GM12892 (cell line): ENCODE measurements around the gene PCGF3.

Experiments
- DNase-seq: peaks from one replicate; pipeline ENCODE4 v3.0.0; 2011; ENCODE audit not compliant: insufficient read length
- FAIRE-seq: peaks from 2 replicates; lab custom pipeline; 2011; peaks lifted over from hg19 to GRCh38; lab: Jason Lieb, UNC
- POLR2A ChIP-seq: IDR thresholded peaks from 2 replicates; pipeline ENCODE4 v1.6.1; 2011; ENCODE audit warnings: low read depth, low read length, control low read depth
- POLR2AphosphoS5 ChIP-seq: IDR thresholded peaks from 2 replicates; pipeline ENCODE4 v1.6.1; 2011; ENCODE audit warnings: low read depth, low read length, control low read depth
- TAF1 ChIP-seq: IDR thresholded peaks from 2 replicates; pipeline ENCODE4 v1.6.1; 2011; ENCODE audit warnings: low read depth, mild to moderate bottlenecking, control low read depth, low read length, borderline replicate concordance

PCGF3 gene

GRCh38 chr4:761086-761485, 55.5 kb downstream of the PCGF3 start:
- no peak for TF ChIP-seq POLR2A
- TF ChIP-seq POLR2AphosphoS5: no peak
- TF ChIP-seq TAF1: no peak
- DNase-seq (no peak), FAIRE-seq (no peak)

GRCh38 chr4:761739-762138, 56.1 kb downstream of the PCGF3 start:
- DNase-seq: no peak
- TF ChIP-seq POLR2AphosphoS5 (no peak), POLR2A (no peak), TAF1 (no peak)
- no peak for FAIRE-seq

- FAIRE-seq (no peak), DNase-seq (no peak)
- TF ChIP-seq POLR2AphosphoS5 (no peak), POLR2A (no peak), TAF1 (no peak)
Measured at GRCh38 chr4:762211-763190, 56.9 kb downstream of the PCGF3 start.

- FAIRE-seq (no peak), DNase-seq (no peak)
- TF ChIP-seq POLR2AphosphoS5 (no peak), POLR2A (no peak), TAF1 (no peak)
Measured at GRCh38 chr4:763191-763810, 57.7 kb downstream of the PCGF3 start.

DNA sequence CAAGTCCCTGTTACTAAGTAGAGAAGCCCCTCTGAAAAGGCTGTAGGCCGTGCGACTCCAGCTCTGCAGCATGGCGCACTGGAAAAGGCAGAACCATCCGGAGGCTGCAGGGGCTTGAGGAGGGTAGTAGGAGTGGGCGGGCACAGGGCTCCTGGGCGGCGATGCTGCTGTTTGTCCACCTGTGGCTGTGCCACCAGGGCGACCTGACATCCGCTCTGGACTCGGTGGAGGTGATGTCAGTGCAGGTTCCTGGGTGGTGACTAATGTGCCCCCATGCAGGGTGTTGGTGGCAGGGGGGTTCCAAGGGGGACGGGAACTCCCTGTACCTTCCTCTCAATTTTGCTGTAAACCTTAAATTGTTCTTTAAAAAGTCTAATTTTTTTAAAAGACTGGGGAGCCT, 58.3 kb downstream of the PCGF3 start:
- FAIRE-seq (no peak), DNase-seq (no peak)
- TF ChIP-seq POLR2A: no peak
- no peak for TF ChIP-seq TAF1
- TF ChIP-seq POLR2AphosphoS5: no peak

GRCh38 chr4:764405-765169, 59.0 kb downstream of the PCGF3 start:
- no peak for TF ChIP-seq POLR2AphosphoS5
- TF ChIP-seq TAF1: no peak
- no peak; the same call in 1 of the 2 replicates for TF ChIP-seq POLR2A
- DNase-seq (no peak), FAIRE-seq (no peak)

DNA sequence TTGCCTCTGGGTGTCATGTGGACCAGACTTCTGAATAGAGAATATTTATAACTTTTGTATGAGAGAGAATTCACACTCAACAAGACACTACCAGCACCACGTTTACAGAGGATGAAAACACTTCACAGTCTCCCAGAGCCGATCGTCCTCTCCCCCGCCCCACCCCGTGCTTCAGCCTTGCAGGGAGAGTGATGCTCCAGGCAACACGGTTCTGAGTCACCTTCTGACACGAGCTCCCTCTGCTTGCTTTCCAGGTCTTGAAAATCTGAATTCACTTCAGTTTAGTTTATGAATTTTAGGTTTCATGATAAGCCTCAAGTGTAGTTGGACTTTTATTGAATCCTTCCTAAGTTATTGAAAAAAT, 60.5 kb downstream of the PCGF3 start:
- DNase-seq (no peak), FAIRE-seq (no peak)

GRCh38 chr4:766559-767283, 61.1 kb downstream of the PCGF3 start:
- FAIRE-seq: no peak

More for the DNA sequence above, 60.5 kb downstream of the PCGF3 start:
- no peak for TF ChIP-seq POLR2AphosphoS5
- TF ChIP-seq POLR2A: no peak
- TF ChIP-seq TAF1: no peak

GRCh38 chr4:768076-768475, 62.4 kb downstream of the PCGF3 start:
- no peak for FAIRE-seq
- no peak for DNase-seq
- no peak for TF ChIP-seq POLR2AphosphoS5
- TF ChIP-seq POLR2A: no peak
- TF ChIP-seq TAF1: no peak

More at GRCh38 chr4:766559-767283, 61.1 kb downstream of the PCGF3 start:
- no peak for DNase-seq
- TF ChIP-seq POLR2A (no peak), TAF1 (no peak), POLR2AphosphoS5 (no peak)

- no peak for FAIRE-seq
- TF ChIP-seq TAF1 (no peak), POLR2AphosphoS5 (no peak), POLR2A (no peak)
- DNase-seq: no peak
Measured at GRCh38 chr4:768995-769394, 63.4 kb downstream of the PCGF3 start.
